Neural crest cell (in vitro differentiated cells): ENCODE data around the gene TRIP4. TPM values are rescaled to one million over a fixed set of nuclear protein-coding genes. Genes with fewer than 3 reads are reported as not detected.

Experiments
- DNase-seq: peaks from one replicate; pipeline ENCODE4 v3.0.0; 2021; ENCODE audit warnings: low read depth, mixed read lengths, low spot score
- H3K27ac Mint-ChIP-seq: one replicate; pipeline ENCODE4 v1.8.0; 2021; ENCODE audit warnings: mild to moderate bottlenecking, mixed read lengths; ENCODE audit not compliant: unreplicated experiment
- H3K27me3 Mint-ChIP-seq: 2 replicates; pipeline ENCODE4 v1.8.0; 2021; ENCODE audit warnings: low read depth, mild to moderate bottlenecking, mixed read lengths
- H3K36me3 Mint-ChIP-seq: 2 replicates; pipeline ENCODE4 v1.8.0; 2021; ENCODE audit warnings: low read depth, mild to moderate bottlenecking, mixed read lengths
- H3K4me1 Mint-ChIP-seq: 2 replicates; pipeline ENCODE4 v1.8.0; 2021; ENCODE audit warnings: mixed read lengths
- H3K4me3 Mint-ChIP-seq: one replicate; pipeline ENCODE4 v1.8.0; 2021; ENCODE audit warnings: mild to moderate bottlenecking, mixed read lengths
- H3K9me3 Mint-ChIP-seq: 2 replicates; pipeline ENCODE4 v1.8.0; 2021; ENCODE audit warnings: mixed read lengths
- CTCF ChIP-seq: fragments of 200-600 bp; sonication (generic); conservative IDR thresholded peaks from 2 replicates; pipeline ENCODE4 v1.5.0; 2021; ENCODE audit warnings: antibody characterized with exemption, mild to moderate bottlenecking
- long read RNA-seq: library from polyadenylated mRNA; unstranded; transcript quantifications from one replicate; pipeline ENCODE4 v2.0.0, GENCODE V29; 2020
- total RNA-seq: library from RNA; stranded (reverse); gene quantifications from 2 replicates; pipeline ENCODE4 v1.2.1, GENCODE V29; 2021

The TRIP4 gene
- total RNA-seq, result 19.4 and 20.8 TPM in 2 replicates
- long read RNA-seq, transcript TRIP4-201 (13 exons, 2,045 nt), result major isoform, 58 of 103 reads
- long read RNA-seq, partial matches to known transcripts, result 12 of 103 reads
- long read RNA-seq, other reads (novel, unspliced or antisense), result 32 of 103 reads

- H3K36me3 Mint-ChIP-seq, result peaks cover 2% of the 10 kb centered on the region
- peak within 1 kb of the TSS; percentile 98 for H3K4me3 Mint-ChIP-seq
- H3K27me3 Mint-ChIP-seq, result no peaks in the 10 kb centered on the region
- TF ChIP-seq CTCF, result no peak
- peak within 1 kb of the TSS; percentile 98 for H3K27ac Mint-ChIP-seq
- H3K9me3 Mint-ChIP-seq, result no peaks in the 10 kb centered on the region
- DNase-seq, result peak; percentile 92
- H3K4me1 Mint-ChIP-seq, result peaks cover 17% of the 10 kb centered on the region
These were observed at the start of gene TRIP4 for GRCh38 chr15:64387562-64388168. Gene TRIP4, plus strand, starts transcription at chr15:64387836. Its CDS starts 28 bp downstream, at chr15:64387864.

- no peaks in the 10 kb centered on the region for H3K27me3 Mint-ChIP-seq
- DNase-seq, result no peak
- H3K9me3 Mint-ChIP-seq, result no peaks in the 10 kb centered on the region
- peaks cover 5% of the 10 kb centered on the region for H3K36me3 Mint-ChIP-seq
- H3K27ac Mint-ChIP-seq, result no peak overlapping the region
- no peak for TF ChIP-seq CTCF
- peaks cover 7% of the 10 kb centered on the region for H3K4me1 Mint-ChIP-seq
- H3K4me3 Mint-ChIP-seq, result no peak overlapping the region
These were observed 47.3 kb upstream of the TRIP4 start for GRCh38 chr15:64340355-64340754.

GRCh38 chr15:64341961-64342360 is 45.7 kb upstream of the TRIP4 start:
- H3K4me3 Mint-ChIP-seq, result no peak overlapping the region
- no peaks in the 10 kb centered on the region for H3K27me3 Mint-ChIP-seq
- no peak for TF ChIP-seq CTCF
- no peak for DNase-seq
- H3K9me3 Mint-ChIP-seq, result no peaks in the 10 kb centered on the region
- H3K4me1 Mint-ChIP-seq, result peaks cover 10% of the 10 kb centered on the region
- peaks cover 5% of the 10 kb centered on the region for H3K36me3 Mint-ChIP-seq
- no peak overlapping the region for H3K27ac Mint-ChIP-seq

- no peaks in the 10 kb centered on the region for H3K9me3 Mint-ChIP-seq
- H3K4me1 Mint-ChIP-seq, result peaks cover 10% of the 10 kb centered on the region
- peaks cover 8% of the 10 kb centered on the region for H3K36me3 Mint-ChIP-seq
- TF ChIP-seq CTCF, result no peak
- DNase-seq, result no peak
- no peak overlapping the region for H3K27ac Mint-ChIP-seq
- H3K27me3 Mint-ChIP-seq, result no peaks in the 10 kb centered on the region
- no peak overlapping the region for H3K4me3 Mint-ChIP-seq
These were observed 44.4 kb upstream of the TRIP4 start for GRCh38 chr15:64343222-64343621.

- no peak for DNase-seq
- Mint-ChIP-seq H3K9me3 (no peaks in the 10 kb centered on the region), H3K4me1 (peaks cover 10% of the 10 kb centered on the region), H3K27me3 (no peaks in the 10 kb centered on the region), H3K4me3 (no peak overlapping the region), H3K36me3 (peaks cover 6% of the 10 kb centered on the region), H3K27ac (no peak overlapping the region)
- no peak for TF ChIP-seq CTCF
These were observed 43.8 kb upstream of the TRIP4 start for GRCh38 chr15:64343841-64344240.
